ENCODE measurements around the gene CAPS2.

The CAPS2 gene

GRCh38 chr12:75302781-75303180 is 27.3 kb downstream of the CAPS2 start:
- no peak for DNase-seq

GRCh38 chr12:75302225-75302624 is 27.9 kb downstream of the CAPS2 start:
- DNase-seq, result no peak

GRCh38 chr12:75294797-75295196 is 35.3 kb downstream of the CAPS2 start:
- no peak for DNase-seq

GRCh38 chr12:75294336-75294735 is 35.8 kb downstream of the CAPS2 start:
- no peak for DNase-seq

GRCh38 chr12:75291014-75291413 is 39.1 kb downstream of the CAPS2 start:
- no peak for DNase-seq

- DNase-seq, result peak; percentile 10
These were observed 40.4 kb downstream of the CAPS2 start for GRCh38 chr12:75289753-75290152.

GRCh38 chr12:75288860-75289259 is 41.3 kb downstream of the CAPS2 start:
- DNase-seq, result peak; percentile 6

GRCh38 chr12:75275702-75276101 is 54.4 kb downstream of the CAPS2 start:
- no peak for DNase-seq

- DNase-seq, result no peak
These were observed 58.5 kb downstream of the CAPS2 start for GRCh38 chr12:75271576-75271975.

- DNase-seq, result no peak
These were observed 60.0 kb downstream of the CAPS2 start for GRCh38 chr12:75270157-75270556.

- DNase-seq, result no peak
These were observed 60.9 kb downstream of the CAPS2 start for GRCh38 chr12:75269209-75269608.

- peak; percentile 8 for DNase-seq
These were observed 69.8 kb downstream of the CAPS2 start for GRCh38 chr12:75260316-75260715.

- no peak for DNase-seq
These were observed 71.0 kb downstream of the CAPS2 start for GRCh38 chr12:75259143-75259542.

- DNase-seq, result no peak
These were observed 72.6 kb downstream of the CAPS2 start for GRCh38 chr12:75257510-75257909.

- DNase-seq, result no peak
These were observed 85.0 kb downstream of the CAPS2 start for GRCh38 chr12:75245108-75245507.

- DNase-seq, result no peak
These were observed 90.1 kb downstream of the CAPS2 start for GRCh38 chr12:75239987-75240386.

- no peak for DNase-seq
These were observed 93.9 kb downstream of the CAPS2 start for GRCh38 chr12:75236206-75236605.

GRCh38 chr12:75227132-75227531 is 103.0 kb downstream of the CAPS2 start:
- no peak for DNase-seq
